ENCODE results near the gene STK32C. TPM values are rescaled to one million over a fixed set of nuclear protein-coding genes. Genes with fewer than 3 reads are reported as not detected.

Gene STK32C
- total RNA-seq, 1 experiment from 2014 or later: 13.5 TPM

DNA sequence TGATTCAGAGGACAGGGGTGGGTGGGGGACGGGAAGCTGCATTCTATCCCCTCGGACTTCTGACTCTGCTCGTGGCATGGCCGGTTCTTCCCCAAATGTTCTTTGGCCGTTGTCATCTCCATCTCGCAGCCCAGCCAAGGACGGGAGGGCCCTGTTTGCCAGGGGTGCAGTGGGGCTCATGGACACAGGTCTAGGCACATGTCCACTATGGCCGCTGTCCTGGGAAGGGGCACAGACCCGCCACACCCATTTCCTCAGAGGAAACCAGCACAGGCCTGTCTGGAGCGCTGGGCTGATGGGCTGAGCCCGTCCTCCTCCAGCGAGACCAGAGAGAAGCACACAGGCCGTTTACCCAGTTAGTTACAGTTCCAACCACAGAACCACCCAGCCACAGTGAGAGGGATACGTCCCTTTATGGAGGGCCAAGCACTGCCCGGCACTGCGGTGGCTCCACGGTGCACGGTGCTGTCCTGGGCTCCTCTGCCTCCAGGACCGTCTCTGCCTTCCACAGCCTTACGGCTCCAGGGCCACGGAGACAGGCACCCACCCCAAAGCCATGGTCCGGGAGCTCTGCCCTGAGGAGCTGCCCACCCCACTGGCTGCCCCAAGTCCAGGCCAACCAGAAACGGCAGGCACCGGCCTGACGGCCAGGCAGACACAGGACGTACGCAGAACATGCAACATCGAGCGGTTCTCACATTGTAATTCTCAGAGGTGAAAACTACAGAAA lies 100.8 kb downstream of the STK32C start:
- CTCF ChIA-PET: interaction anchor here (0.7 kb wide), 1 partner anchor 13 kb away, joined by 3 read pairs; no protein-coding TSS in a partner anchor
- BruUV-seq (replicated peaks): no TSS peak
- DNase-seq: no peak
- TF ChIP-seq, protein P1, sequence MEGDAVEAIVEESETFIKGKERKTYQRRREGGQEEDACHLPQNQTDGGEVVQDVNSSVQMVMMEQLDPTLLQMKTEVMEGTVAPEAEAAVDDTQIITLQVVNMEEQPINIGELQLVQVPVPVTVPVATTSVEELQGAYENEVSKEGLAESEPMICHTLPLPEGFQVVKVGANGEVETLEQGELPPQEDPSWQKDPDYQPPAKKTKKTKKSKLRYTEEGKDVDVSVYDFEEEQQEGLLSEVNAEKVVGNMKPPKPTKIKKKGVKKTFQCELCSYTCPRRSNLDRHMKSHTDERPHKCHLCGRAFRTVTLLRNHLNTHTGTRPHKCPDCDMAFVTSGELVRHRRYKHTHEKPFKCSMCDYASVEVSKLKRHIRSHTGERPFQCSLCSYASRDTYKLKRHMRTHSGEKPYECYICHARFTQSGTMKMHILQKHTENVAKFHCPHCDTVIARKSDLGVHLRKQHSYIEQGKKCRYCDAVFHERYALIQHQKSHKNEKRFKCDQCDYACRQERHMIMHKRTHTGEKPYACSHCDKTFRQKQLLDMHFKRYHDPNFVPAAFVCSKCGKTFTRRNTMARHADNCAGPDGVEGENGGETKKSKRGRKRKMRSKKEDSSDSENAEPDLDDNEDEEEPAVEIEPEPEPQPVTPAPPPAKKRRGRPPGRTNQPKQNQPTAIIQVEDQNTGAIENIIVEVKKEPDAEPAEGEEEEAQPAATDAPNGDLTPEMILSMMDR (IDR thresholded peaks at IDR 0.05; ENCODE audit: unreplicated experiment): no peak
- H3K9me3 Mint-ChIP-seq (ENCODE audit: low read depth, unreplicated experiment): no peaks in the 10 kb centered on the region
- no peaks in the 10 kb centered on the region for H3K36me3 Mint-ChIP-seq (ENCODE audit: insufficient read depth, unreplicated experiment)
- no peak overlapping the region for H3K4me3 Mint-ChIP-seq (ENCODE audit: low read depth, unreplicated experiment)
- H3K27me3 Mint-ChIP-seq (ENCODE audit: unreplicated experiment): no peaks in the 10 kb centered on the region
- intact Hi-C loops (cut with micrococcal nuclease; ENCODE audit: unreplicated experiment): no loop called here
- H3K27ac Mint-ChIP-seq (ENCODE audit: unreplicated experiment): no peak overlapping the region
- no peaks in the 10 kb centered on the region for H3K4me1 Mint-ChIP-seq (ENCODE audit: low read depth, unreplicated experiment)

DNA sequence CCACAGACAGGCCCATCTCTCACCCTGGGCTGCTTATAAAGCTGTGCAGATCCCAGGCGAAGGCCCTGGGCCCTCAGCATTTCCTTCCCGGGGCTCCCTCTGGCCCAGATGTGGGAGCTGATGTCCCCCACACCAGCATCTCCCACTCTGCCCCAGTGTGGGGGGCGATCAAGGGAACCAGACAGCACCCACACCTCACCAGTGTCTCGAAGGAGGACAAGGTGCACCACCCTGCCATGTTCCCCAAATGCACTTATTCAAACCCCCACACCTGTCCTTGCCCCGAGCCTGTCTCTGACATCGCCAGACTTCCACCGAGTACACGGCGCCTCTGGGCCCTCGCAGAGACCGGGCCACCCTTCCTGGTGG lies 101.4 kb downstream of the STK32C start:
- H3K27ac Mint-ChIP-seq (ENCODE audit: unreplicated experiment): no peak overlapping the region
- intact Hi-C loops (cut with micrococcal nuclease; ENCODE audit: unreplicated experiment): no loop called here
- DNase-seq: no peak
- no peaks in the 10 kb centered on the region for H3K4me1 Mint-ChIP-seq (ENCODE audit: low read depth, unreplicated experiment)
- no peaks in the 10 kb centered on the region for H3K9me3 Mint-ChIP-seq (ENCODE audit: low read depth, unreplicated experiment)
- BruUV-seq (replicated peaks): no TSS peak
- CTCF ChIA-PET: interaction anchor here (0.7 kb wide), 1 partner anchor 12 kb away, joined by 3 read pairs; no protein-coding TSS in a partner anchor
- H3K27me3 Mint-ChIP-seq (ENCODE audit: unreplicated experiment): no peaks in the 10 kb centered on the region
- no peaks in the 10 kb centered on the region for H3K36me3 Mint-ChIP-seq (ENCODE audit: insufficient read depth, unreplicated experiment)
- TF ChIP-seq, protein P1 (IDR thresholded peaks at IDR 0.05; ENCODE audit: unreplicated experiment): no peak
- no peak overlapping the region for H3K4me3 Mint-ChIP-seq (ENCODE audit: low read depth, unreplicated experiment)

DNA sequence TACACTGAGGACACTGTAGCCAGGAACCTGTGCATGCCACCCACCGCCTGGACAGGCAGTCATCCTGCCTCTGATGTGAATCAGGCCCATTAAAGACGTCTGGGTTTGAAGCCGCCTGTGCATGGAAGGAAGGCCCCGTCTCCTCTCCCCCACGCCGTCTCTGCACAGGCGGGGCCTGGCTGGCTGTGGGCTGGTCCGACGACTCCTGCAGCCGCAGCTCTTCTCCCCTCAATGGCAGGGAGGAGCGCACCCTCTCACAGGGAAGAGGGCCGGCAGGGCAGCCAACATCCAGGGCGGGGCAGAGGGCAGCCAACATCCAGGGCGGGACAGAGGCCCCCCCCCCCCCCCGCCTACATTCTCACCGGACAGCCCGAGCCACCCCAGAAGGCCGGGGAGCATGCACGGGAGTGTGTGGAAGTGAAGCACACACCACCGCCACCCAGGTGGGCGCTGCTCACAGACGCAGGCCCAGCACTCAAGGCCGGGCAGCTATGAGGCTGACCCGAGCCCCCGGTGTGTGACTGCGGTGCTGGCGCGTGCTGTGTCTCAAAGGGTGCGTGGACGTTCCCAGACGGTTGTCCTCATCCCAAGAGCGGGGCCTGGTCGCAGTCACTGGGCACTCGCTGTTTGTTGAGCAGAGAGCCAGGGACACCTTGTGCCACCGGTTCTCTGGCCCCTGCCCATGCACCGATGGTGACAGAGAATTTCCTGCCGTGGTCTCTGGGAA lies 101.9 kb downstream of the STK32C start:
- Mint-ChIP-seq H3K4me1 (ENCODE audit: low read depth, unreplicated experiment) (no peaks in the 10 kb centered on the region), H3K27me3 (ENCODE audit: unreplicated experiment) (no peaks in the 10 kb centered on the region), H3K36me3 (ENCODE audit: insufficient read depth, unreplicated experiment) (no peaks in the 10 kb centered on the region), H3K27ac (ENCODE audit: unreplicated experiment) (no peak overlapping the region), H3K9me3 (ENCODE audit: low read depth, unreplicated experiment) (no peaks in the 10 kb centered on the region), H3K4me3 (ENCODE audit: low read depth, unreplicated experiment) (no peak overlapping the region)
- no peak for DNase-seq
- TF ChIP-seq, protein P1 (IDR thresholded peaks at IDR 0.05; ENCODE audit: unreplicated experiment): no peak
- intact Hi-C loops (cut with micrococcal nuclease; ENCODE audit: unreplicated experiment): no loop called here
- CTCF ChIA-PET: interaction anchor here (0.7 kb wide), 1 partner anchor 12 kb away, joined by 3 read pairs; no protein-coding TSS in a partner anchor
- BruUV-seq (replicated peaks): no TSS peak

DNA sequence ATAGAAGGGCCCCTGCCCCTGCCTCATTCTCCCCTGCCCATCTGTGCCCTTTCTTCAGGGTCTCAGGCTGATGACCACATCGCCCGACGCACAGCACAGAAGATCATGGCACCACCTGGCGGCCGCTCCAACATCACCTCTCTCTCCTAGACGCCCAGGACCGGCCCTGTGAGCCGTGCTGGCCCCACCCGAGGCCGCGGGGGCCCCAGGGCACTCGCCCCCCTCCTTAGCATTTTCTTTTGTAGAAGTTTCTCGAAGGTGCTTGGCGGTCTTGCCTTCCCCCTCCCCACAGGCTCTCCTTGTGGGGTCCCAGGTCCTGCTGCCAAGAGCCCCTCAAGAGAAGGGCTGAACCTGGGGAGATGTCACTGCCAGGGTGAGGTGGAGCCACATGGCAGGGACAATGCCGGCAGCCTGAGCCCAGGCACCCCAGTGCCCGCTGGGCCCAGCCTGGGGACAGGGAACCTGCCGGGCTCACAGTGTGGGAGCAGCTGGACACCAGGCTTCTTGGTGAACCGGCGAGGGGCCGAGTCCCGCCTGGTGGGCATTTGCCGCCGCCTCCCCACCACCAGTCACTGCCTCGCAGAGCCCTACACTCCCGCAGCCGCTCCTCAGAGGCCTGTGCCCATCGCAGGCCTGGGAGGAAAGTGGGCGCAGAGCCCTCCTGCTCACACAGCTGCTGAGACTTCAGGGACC lies 102.8 kb downstream of the STK32C start:
- no peaks in the 10 kb centered on the region for H3K27me3 Mint-ChIP-seq (ENCODE audit: unreplicated experiment)
- no peaks in the 10 kb centered on the region for H3K36me3 Mint-ChIP-seq (ENCODE audit: insufficient read depth, unreplicated experiment)
- H3K27ac Mint-ChIP-seq (ENCODE audit: unreplicated experiment): no peak overlapping the region
- TF ChIP-seq, protein P1 (IDR thresholded peaks at IDR 0.05; ENCODE audit: unreplicated experiment): no peak
- intact Hi-C loops (cut with micrococcal nuclease; ENCODE audit: unreplicated experiment): no loop called here
- H3K4me3 Mint-ChIP-seq (ENCODE audit: low read depth, unreplicated experiment): no peak overlapping the region
- CTCF ChIA-PET: no interaction called here
- H3K4me1 Mint-ChIP-seq (ENCODE audit: low read depth, unreplicated experiment): no peaks in the 10 kb centered on the region
- no TSS peak for BruUV-seq (replicated peaks)
- DNase-seq: no peak
- H3K9me3 Mint-ChIP-seq (ENCODE audit: low read depth, unreplicated experiment): no peaks in the 10 kb centered on the region
